Stimulated activated CD4-positive, alpha-beta T cell treated with anti-CD3 and anti-CD28 coated beads, TNF-alpha, amount 100 ng/mL, for 48 hours (primary cell): ENCODE data around the gene PCIF1.
"Not testable (repeated sequence)": the region's sequence is repeated elsewhere in the genome, so short reads cannot be mapped to it uniquely, and the experiment has no call there.

Source experiments
- DNase-seq, 3 donors: peaks; one replicate each; pipeline ENCODE4 v3.0.0-alpha.2; 2020; ENCODE audit warnings: low read depth in 3 of 3

Gene PCIF1

DNA sequence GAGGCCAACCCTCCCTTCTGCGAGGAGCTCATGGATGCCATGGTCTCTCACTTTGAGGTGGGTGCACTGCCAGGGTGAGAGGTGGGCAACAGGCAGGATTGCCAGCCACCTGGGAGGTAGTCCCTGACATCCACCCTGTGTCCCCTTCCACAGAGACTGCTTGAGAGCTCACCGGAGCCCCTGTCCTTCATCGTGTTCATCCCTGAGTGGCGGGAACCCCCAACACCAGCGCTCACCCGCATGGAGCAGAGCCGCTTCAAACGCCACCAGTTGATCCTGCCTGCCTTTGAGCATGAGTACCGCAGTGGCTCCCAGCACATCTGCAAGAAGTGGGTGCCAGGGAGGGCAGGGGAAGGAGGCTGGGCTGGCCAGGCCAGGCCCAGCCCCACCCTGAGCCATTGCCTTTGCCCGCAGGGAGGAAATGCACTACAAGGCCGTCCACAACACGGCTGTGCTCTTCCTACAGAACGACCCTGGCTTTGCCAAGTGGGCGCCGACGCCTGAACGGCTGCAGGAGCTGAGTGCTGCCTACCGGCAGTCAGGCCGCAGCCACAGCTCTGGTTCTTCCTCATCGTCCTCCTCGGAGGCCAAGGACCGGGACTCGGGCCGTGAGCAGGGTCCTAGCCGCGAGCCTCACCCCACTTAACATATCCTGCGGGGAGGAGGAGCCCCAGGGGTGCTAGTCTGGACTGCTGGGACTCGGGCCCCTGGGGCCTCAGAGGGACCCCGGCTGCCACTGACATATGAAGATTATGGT, 12.8 kb downstream of the PCIF1 start:
- no peak for DNase-seq

DNA sequence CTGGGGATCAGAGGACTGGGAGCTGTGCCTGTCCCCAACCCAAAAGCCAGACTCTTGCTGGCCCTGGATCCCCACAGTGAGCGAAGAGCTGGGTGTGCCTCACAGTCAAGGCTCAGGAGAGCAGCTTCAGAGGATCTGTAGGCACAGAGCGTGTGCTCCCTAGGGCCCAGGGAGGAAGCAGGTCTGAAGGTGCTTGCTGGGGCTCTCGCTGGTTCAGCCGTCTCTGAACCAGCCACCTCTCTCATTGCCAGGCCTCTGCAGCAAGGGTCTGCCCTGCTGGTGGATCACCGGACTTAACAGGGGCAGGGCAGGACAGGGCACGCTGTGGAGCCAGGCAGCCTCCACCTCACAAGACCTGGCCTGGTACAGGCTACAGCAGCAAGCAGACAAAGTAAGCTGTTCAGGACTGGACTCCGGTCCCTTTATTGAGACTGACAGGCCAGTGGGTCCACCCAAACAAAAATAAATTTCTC, 13.8 kb downstream of the PCIF1 start:
- DNase-seq = no peak

DNA sequence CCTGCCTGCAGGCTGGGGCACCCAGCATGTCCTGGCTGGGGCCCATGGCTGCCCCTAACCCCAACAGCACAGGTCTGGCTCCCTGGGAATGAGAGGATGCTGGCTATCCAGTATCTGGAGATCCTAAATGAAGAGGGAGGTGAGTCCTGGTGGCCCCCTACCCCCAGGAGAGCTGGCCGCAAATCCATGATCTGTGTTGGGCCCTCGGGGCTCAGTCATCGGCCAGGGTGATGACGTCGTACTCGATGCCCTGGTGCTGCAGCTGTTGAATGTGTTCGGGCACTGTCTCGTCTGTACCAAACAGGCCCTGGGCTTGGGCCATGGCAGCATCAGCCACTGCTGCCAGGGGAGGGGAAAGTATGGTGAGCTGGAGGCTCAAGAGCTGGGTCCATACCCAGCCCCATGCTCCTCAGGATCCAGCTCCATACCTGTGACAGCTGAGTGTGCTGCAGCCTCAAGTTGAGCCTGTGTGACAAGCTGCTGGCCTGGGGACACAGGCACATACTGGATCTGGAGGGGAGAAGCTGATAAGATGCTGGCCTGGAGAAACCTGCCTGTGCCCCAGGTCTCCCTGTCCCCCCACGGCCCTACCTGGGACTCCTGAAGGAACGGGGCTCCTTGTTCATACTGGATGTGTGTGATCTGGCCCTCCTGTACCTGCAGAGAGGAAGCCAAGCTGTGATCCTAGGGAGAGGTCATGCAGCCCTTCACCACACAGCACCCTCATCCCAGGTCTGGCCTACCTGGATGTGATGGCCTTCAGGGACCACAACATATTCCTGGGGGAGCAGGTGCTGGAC, 14.5 kb downstream of the PCIF1 start:
- no peak for DNase-seq

DNA sequence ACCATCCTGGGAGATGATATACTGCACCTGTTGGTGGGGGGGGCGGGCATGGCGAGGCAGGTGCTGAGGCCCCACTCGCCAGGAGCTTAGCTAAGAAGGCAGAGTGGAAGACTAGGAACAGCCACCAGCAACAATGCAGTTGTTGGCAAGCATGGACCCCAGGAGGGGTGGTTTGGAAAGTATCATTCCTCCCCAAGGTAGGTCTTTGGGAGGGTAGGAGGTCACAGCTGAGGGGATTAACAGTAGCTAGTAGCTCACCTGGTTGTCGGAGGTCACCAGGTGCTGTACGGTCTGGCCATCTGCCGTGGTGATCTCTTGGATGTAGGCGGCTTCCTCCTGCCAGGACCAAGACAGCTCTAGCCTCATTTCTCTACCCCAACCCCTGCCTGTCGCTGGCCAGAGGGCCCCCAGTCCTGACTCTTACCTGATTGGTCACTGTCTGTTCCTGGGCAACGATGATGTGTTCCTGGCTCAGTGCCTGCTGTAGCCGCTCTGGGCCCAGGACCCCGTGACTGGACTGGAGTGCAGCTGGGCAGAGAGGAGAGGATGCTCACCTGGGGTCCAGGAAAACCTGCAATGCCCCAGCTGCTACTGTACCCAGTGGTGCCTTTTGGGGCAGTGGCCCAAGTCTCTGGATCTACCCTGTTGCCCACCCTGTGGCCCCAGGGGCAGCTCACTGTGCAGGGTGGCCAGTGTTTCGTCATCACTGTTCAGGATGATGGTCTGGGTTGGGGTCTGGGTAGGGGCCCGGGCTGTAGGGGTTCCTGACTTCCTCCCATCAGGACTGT, 15.3 kb downstream of the PCIF1 start:
- DNase-seq = no peak

DNA sequence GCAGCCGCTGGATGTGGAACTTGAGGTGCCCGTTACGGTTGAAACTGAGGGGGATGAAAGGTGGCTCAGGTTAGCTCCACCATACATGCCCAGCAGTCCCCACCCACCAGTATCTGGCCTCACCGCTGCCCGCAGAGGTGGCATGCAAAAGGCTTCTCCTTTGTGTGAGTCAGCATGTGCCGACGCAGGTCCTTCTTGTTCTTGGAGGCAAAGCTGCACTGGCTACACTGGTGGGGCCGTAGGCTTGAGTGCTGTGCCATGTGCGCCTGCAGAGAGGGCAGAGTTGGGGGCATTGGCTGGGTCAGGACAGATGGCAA, 15.8 kb downstream of the PCIF1 start:
- DNase-seq = no peak

DNA sequence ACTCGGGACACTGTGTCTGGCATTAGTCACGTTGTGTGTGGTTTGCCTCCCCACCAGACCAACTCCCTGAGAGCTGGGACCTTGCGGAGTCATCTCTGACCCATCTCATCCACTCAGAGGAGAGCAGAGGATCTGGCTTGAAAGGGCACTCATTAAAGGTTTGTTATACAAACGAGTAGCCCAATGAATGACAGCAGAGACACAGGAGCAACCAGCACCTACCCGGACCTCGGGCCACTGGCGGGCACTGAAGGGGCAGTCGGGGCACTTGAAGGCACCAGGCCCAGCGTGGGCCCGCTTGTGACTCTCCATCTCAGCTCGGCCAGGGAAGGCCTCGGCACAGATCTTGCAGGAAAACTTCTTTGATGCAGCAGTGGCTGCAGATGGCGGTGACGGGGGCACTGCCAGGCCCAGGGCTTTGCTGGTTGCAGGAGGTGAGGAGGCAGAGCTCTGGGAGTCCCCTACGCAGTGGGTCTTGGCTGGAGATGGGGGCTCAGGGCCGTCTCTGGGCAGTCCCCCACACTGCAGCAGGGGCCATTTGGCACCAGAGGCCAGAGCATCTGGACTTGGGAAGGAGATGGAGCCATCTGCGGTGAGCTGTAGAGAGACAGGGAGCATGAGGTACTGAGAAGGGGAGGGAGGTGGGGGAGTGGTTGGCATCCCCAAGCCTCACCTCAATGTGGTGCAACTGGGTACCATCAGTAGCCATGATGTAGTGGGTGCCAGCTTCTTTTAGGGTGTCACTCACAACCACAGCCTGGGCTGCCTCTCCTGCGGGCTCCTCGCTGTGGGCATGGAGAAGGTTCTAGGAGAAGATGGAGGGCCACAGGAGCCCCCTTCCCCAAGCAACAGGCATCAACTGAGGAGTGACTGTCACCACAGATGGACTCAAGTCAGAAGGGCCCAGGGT, 17.7 kb downstream of the PCIF1 start:
- no peak for DNase-seq

DNA sequence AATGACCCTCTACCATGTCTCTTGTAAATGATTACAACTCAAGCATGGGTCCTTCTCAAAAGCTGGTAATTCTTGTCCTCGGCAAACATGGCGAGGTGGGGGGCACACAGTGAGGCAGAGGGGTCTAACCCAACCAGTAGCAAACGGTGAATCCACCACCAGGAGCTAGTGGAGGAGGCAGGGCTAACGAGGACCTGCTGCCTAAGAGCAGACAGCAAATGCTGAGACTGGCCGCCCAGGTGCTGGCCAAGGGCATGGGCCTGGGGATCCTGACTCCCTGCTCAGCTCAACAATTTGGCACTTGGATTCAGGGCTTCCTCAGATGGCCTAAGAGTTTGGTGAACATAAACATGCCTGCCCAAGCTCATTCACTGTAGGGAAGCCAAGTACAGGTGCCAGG, 18.4 kb downstream of the PCIF1 start:
- DNase-seq = no peak

DNA sequence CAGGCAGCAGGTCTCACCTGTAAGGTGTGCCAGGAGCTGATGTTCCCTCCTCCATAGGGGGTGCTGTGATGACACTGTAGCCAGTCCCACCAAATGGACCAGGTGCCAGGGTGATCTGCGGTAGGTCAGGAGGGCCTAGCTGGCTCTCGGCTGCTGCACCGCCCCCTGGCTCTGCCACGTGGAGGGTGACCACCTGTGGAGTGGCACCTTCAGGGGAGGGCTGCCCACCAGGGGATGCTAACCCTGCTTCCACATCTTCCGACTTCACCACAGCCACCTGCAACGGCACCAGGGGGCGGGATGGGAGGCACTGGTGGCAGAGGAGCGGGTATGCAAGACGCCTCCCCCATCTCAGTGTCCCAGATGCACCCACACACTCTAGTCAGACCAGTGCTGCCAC, 19.2 kb downstream of the PCIF1 start:
- DNase-seq = no peak

DNA sequence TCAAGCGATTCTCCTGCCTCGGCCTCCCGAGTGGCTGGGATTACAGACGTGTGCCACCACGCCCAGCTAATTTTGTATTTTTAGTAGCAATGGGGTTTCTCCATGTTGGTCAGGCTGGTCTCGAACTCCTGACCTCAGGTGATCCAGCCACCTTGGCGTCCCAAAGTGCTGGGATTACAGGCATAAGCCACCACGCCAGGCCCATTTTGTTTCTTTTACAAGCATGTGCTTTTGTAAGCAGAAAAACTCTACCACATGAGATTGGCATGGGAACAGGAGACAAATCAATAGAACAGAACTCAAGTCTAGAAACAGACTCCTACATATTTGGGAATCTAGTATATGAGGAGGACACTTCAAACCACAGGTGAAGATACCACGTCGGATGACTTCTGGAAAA, 21.8 kb downstream of the PCIF1 start:
- DNase-seq = not testable (repeated sequence)

DNA sequence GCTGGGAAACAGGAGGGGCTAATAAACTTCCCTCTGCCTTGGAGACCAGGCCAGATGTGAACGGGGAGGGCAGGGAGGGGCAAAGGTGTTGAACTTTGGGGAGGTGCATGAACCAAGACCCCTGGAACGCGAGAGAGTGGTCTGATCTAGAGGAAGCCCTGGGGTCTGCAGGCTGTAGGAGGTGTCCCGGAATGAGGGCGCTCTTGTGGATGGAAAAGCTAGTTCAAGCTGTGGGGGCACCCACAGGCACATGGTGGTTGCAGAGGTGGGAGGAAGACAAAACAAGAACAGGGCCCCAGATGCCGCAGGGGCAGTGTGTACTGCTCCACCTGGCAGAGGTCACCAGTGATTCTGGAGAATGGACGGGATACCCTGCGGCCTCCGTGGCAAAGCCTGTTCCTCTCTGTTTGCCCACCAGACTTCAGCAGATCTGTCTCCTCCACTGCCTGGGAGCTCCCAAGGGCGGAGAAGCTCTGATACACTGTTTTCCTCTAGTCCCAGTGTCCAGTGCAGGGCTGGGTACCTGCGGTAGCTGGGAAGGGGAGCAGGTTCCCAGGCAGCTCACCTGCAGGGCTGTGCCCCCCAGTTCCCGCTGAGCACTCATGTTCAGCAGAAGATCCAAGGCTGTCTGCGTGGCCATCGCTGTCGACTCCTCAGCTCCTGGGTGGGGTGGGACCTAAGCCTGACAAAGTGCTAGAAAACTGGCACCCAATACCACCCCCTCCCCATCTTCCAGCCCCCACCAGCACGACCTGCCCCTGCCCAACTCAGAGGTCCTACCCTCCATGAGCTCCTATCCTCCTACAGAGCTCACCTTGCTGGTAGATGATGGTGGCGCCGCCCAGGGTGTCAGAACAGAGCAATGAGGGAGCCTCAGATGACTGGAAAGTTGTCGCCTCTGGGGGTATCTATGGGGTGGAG, 22.8 kb downstream of the PCIF1 start:
- no peak for DNase-seq

DNA sequence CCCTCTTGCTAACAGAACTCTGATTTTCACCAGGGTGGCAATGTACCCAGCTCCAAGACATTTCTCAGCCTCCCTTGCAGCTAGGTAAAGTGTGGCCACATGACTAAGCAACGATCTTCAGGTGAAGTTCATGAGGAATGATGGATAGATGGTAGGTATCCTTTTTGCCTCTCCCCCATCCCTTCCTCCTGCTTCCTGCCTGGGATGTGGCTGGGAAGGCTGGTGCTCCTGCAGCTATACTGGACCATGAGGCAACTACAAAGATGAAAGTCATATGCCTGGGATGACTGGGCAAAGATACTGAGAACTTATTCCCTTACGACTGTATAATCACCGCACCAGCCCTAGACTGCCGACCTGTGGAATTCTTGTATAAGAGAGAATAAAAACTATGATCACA, 24.1 kb downstream of the PCIF1 start:
- no peak for DNase-seq

DNA sequence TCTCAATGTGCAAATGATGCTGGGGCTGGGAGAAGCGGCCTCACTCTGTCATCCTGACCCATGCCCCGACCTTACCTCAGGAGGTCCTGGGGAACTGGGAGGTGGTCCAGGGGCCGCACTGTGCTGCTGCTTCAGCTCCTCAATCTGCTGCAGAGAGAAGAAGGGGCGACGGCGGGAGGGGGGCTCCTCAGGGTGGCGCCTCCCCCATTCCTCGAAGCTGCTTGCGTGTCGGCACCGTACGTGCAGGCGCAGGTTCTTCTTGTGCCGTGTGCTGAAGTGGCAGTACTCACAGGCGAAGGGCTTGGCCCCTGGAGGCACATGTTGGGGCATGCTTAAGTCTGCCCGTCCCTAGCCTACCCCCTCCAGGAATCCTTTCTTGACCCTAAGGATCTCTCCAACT, 24.6 kb downstream of the PCIF1 start:
- no peak for DNase-seq

DNA sequence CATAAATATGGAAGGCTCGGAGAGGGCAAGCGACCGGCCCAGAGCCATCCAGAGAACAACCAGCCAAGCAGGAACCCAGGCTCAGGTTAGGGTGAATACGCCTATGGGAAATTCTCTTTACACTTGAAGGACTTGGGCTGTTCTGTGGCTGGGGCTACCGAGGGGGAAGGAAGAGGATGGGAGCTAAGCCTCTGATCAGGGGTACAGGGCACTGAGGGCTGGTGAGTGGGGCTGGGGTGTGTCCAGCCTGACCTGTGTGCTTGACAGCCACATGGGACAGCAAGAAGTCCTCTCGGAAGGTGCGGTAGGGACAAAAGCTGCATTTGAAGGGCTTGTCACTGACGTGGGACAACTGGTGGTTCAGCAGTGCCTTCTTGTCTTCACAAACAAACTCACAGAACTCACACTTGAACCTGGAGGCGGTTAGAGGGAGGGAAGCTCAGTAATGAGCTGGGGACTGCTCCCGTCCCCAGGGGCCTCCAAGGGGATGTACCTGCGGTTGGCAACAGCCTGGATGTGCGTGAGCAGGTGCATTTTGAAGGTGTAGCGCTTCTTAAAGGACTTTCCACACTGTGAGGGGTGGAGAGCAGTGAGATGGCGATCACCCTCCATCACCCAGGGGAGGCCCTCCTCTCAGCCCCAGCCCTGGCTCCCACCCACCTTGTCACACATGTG, 25.6 kb downstream of the PCIF1 start:
- no peak for DNase-seq

DNA sequence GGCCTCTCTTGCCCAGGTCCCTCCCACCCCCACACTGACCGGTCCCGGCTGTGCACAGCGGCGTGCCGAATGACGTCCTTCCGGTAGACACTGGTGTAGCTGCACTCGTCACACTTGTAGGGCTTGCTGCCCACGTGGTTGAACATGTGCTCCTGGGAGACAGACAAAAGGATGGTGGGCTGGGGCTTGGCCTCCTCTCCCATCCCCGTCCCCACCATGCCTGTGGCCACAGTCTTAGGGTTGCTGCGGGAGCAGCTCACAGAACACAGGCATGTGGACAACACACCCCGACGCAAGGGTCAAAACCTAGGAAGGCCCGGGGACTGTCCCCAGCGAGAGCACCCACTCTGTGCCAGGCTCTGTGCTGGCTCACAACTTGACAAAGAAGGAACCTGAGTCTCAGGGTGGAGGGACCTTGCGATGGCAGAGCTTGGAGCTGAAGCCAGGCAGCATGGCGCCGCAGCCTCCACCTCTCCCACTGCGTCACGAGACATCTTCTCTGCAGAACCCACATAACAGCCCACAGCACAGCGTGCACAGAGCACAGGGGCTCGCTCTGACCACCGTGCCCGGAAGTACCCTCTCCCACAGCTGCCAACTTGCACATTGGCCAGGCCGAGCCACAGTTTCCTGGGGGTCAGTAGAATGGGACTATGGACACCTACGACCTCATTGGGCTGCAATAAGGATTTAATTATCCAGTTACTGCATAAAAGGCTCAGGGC, 27.7 kb downstream of the PCIF1 start:
- no peak for DNase-seq

DNA sequence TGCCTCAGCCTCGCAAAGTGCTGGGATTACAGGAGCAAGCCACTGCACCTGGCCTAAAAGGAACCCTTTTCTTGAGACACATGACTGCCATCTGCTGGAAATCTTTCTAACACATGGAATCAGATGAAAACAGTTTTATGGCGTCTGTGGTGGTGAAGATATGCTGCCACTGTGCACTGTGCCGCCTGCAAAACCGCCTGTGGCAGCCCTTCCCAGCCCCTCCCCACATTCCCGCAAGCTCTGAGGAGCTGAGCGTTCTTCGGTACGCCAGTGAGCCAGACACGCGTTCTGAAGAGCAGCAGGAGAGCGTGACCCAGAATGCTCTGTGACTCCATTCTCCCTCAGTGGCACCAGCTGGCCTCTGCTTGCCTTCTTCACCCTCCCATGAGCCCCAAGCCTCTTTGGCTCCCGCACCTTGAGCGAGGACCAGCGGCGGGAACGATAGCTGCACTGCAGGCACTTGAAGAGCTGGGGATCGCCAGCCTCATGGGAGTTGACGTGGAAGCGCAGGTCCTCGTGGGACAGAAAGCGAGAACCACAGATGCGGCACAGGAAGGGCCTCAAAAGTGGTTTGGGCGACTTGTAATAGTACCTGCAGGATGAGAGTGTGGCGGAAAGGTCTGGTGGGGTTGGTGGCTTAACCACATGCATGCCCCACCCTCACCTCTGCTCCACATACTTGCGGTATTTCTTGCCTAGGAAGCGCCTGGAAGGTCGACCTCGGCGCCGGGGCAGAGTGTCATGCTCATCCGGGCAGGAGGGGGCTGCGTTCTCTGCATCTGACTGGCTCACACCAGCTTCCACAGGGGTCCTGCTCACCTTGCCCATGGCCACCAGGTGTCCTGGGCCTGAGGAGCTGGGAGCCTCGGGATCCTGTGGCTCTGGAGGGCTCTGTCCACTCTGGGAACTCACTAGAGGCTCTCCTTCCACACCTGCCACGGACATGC, 28.8 kb downstream of the PCIF1 start:
- no peak for DNase-seq

DNA sequence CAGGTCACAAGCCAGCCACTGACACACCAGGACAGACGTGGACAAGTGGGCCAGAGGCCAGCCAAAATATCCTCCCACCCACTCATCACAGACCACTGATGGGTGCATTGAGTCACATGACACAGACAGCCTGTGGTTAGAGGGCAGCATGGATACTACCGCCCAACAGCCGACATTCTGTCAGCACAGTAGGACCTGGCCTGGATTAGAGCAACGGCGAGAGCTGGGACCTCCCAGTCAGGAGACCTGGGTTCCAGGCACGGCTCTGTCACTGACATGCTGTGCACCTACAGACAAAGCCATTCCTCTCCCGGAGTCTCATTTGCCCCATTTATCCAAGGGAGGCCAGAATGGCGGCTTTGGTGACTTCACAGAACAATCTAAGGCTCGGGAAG, 29.5 kb downstream of the PCIF1 start:
- DNase-seq = no peak

DNA sequence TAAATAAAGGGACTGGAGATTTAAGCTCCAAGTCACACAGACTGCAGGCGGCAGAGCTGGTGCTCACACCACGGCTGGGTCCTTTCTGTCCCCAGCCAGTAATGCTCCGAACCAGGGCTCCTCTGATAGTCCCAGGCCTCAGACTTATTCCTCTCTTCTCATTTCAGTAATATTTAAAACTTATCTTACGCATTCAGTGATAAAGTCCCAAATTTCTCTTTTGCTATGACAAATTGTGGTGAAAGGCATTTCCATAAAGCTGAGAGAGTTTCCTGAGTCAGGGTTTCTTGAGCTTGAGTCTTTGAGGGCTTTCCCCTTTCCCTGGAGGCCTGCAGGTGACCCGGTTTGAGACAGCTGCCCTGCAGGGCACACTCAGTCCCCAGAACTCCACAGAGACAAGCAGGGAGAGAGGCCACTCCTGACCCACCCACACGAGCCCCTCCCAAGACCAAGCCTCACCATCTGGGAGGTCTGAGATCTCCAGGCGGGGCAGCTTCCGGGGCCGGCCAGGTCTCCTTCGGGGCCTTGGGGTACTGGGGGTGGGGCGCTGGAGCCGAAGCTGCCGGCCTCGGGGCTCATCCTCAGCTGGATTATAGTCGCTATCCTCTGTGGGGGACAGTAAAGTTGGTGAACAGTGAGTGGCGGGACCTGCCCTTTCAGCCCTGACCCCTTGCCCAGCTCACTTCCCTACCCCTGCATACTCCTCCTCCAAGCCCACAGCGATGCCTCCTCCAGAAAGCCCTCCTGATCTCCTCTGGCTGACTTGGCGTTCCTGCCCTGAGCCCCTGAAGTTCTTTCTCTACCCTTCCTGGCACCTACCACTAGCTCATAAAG, 30.9 kb downstream of the PCIF1 start:
- no peak for DNase-seq
